Germinal center (tissue), 1 donor: Measurements from ENCODE around the gene CTBP2.
A peak's percentile ranks its signal among the peaks of the same experiment; 100 is the strongest.
"Not testable (repeated sequence)": the region's sequence is repeated elsewhere in the genome, so short reads cannot be mapped to it uniquely, and the experiment has no call there.

Experiments
- DNase-seq: peaks from one replicate; pipeline ENCODE4 v3.0.0; 2012; ENCODE audit warnings: mixed read lengths, low spot score

CTBP2 gene

DNA sequence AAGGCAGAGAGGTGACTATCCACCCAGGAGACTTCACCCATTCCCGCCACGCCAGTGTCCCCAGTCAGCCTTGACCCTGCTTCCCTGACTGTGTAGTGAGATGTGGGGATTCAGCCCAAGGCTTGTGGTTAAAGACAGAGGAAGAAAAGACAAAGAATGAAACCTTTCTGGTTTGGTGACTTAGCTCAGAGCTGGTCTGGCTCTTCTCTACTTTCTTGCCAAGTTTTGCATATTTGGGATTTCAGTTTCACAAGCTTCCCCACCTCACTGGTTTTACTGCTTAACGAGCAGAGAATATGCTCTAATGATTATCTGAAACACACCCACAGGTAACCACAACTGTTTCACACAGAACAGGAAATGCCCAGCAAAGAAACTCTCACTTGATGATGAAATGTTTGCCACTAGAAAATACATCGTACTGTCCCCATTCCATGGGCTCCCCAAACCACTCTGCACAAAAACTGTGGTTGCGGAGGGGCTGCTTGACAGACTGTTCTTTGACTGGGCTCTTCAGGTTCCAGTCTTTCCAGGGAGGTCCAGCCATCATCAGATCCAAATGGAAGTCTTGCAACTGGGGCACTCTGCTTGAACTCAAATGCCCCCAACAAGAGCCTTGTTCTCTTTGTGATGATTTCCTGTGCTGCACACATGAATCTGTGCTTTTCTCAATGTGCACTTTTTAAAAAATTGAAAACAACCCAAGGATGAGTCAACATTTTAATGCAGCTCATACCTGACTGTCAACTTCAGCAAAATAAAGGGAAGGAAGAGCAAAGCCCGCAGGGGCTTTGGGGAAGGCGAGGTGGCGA is 95.5 kb downstream of the CTBP2 start:
- DNase-seq: peak; percentile 79

DNA sequence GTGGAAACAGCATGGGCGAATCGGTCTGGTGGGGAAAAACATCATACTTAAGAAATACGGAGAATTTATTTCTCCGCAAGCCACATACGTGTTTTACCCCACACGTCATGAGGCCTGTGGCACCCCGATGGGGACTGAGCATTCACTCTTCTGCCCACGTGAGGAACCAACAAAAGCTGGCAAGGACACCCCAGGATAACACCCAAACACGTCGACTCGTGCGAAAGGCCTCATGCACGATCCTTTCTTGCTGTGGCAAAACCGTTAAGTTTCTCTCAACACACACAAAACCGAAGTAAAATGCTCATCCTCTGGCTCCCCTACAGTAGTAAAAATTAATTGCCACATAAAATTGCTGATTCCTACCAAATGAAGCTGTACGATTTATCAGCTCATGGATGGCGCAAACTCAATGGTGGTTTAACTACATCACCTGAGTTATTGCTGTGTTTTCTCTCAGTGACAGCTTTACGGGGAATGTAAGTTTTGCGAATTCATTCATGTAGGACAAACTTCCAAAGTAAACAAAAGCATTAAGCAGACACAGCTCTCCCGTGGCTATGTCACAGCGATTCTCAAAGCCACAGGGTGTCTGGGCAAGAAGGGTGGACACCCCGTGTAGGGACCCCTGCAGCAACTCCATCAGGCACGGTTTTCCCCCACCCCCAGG is 97.0 kb downstream of the CTBP2 start:
- DNase-seq: no peak

DNA sequence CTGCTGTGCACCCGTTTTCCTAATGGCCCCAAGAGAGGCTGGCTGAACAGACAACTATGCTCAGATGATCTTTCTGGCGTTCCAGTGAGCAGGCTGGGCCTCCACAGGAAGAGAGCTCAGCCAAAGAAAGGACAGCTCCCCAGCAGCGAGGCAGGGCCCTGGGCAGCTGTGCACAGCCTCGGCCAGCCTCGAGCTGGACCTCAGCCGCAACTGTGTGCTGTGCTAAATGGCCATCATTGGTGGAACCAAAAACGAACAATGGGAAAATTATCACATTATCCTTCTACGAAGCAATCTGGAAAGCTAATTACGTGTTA is 97.5 kb downstream of the CTBP2 start:
- DNase-seq: no peak

GRCh38 chr10:125062227-125062913 is 98.0 kb downstream of the CTBP2 start:
- DNase-seq: no peak

GRCh38 chr10:125061557-125062226 is 98.7 kb downstream of the CTBP2 start:
- DNase-seq: peak; percentile 51

GRCh38 chr10:125060826-125061556 is 99.4 kb downstream of the CTBP2 start:
- peak; percentile 64 for DNase-seq

DNA sequence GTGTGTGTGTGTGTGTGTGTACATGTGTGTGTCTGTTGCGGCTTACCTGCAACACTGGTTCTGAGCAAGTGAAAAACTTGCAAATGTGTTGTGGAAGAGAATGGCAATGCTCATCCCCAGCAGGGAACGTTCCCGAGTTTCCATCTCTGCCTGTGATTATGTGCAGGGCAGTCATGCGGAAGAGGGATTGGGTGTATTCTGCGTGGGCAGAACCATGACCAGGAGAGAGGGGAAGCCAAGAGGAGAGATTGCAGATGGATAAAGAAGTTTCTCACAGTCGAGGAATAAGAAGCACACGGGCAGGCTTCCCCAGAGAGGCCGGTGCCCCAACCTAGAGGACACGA is 99.9 kb downstream of the CTBP2 start:
- no peak for DNase-seq

DNA sequence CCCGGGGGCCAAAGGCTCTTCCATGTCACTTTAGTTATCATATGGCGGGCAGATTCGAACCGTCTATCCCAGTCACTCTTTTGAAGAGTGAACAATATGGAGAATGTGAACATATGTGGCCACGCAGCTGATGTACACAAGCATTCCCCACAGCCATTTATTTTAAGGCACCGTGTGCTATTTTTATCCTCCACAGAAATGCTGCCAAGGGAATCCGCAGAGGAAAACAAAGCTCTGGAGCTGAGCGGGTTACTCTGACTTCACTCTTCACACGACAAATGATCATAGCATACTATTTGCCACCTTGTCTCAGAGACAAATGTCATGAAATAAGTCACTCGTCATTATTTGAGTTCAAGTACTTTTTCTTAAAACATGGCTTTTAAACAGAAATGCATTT is 100.3 kb downstream of the CTBP2 start:
- no peak for DNase-seq

- not testable (repeated sequence) for DNase-seq
These were observed 101.0 kb downstream of the CTBP2 start for GRCh38 chr10:125059348-125059747.

DNA sequence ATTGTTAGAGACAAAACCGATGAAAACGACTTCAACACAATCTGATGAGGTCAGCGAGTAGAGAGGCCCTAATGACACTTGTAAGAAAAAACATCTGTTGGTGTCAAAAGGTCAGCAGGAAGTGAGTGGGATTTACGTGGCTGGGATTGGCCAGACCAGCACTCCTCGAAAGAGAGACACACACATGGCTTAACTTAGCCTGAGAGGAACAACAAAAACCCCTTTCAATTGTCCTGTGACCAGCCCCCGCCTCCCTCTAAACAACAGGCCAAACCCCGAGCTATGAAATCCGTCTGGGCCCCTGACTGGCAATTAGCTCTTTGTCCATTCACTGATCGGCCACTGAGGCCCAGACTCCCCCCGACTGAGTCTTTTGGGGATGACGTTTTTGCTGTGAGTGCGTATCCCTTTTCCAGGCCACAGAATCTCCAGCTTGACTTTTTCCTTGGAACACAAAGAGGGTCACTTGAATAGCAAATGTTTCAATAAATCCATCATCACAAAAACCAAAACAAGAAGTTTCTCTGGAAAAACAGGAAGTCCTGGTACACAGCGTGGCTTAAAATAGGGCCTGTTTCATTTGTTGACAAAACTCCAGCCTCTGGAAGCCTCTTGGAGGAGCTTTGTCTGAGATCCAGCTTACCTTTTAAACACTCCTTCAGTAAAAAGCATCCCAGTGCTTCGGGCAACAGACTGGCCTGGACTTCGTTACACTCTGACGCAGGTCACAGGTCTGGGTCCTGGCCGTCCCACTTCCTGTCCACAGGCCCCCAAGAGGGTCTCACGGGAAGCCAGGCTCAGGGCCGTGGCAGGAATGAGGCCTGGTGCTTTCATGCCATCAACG is 103.0 kb downstream of the CTBP2 start:
- no peak for DNase-seq

DNA sequence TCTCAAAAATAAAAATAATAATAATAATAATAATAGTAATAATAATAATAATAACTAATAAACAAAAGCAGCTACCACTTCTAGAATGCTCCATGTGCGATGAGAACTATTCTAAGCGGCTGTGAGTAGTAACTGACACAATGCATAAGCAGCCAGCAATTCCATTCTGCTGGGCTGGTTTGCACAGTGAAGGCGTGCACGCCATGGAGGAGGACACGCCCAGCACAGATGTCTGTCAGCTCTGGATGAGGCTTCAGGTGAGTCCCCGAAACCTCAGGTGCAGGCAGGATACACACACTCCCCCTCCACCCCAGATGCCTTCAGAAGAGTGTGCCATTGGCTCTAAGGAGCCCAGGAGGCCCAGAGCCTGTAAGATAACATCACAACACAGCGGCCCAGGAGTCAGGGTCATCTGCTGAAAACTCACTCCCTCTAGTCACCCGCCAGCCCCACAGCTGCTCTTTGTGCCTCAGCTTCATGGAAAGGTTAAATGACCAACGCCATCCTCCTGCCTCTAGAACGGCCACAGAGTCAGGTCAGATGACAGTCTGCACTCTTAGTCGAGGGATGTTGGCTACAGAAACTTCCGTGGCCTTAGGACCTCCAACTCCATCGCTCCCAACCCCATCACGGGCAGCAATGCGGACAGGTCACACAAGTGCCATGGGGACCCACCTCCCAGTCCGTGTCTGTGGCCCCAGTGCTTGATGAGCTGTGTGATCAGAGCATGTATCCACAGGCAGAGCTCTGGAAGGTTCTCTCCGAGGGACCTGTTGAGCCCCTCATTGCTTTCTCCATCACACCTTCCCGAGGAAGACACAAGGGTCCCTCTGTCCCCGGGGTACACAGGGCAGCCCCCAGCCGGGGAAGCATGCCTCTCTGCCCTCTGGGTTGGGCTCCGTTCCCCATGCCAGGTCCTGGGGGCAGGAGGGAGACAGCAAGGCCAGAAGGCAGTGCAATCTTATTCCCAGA is 103.9 kb downstream of the CTBP2 start:
- DNase-seq: no peak

GRCh38 chr10:125055446-125055845 is 104.9 kb downstream of the CTBP2 start:
- no peak for DNase-seq

GRCh38 chr10:125054669-125055268 is 105.6 kb downstream of the CTBP2 start:
- DNase-seq: no peak

- no peak for DNase-seq
These were observed 106.1 kb downstream of the CTBP2 start for GRCh38 chr10:125054216-125054615.

DNA sequence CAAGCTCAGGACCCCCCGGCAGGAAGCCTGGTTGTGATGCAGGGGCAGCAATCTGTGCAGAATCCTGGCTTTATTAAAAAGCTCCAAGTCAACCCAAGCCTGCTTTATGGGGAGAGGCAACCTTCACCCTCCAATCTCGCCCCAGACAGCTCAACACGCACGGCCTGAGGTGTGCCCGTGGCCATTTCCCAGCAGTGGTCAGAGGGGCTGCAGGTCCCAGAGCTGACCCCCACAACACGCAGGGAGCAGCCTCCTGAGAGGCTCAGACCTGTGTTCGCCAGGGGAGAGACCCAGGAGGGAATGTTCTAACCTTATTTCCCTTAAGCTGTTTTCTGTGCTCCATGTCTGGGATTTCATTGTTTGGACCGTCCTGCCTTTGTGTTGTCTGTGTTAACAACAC is 108.2 kb downstream of the CTBP2 start:
- no peak for DNase-seq

DNA sequence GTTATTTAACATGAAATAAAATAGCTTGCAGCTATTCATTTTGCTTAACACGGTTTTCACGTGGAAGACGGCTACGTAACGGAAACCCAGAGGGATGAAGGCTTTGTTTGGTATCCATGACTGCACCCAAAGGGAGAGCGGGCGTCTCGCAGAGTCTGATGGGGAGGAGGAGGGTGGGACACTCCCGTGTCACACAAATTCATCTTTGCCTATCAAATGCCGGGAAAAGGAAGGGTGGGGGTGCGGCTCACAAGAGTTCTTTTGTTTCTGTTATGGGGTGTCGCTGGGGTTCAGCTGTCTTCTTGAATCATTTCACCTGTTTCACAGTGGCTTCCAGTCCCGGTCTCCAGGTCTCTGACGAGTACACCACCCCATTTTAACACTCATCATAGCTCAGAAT is 110.0 kb downstream of the CTBP2 start:
- DNase-seq: no peak

DNA sequence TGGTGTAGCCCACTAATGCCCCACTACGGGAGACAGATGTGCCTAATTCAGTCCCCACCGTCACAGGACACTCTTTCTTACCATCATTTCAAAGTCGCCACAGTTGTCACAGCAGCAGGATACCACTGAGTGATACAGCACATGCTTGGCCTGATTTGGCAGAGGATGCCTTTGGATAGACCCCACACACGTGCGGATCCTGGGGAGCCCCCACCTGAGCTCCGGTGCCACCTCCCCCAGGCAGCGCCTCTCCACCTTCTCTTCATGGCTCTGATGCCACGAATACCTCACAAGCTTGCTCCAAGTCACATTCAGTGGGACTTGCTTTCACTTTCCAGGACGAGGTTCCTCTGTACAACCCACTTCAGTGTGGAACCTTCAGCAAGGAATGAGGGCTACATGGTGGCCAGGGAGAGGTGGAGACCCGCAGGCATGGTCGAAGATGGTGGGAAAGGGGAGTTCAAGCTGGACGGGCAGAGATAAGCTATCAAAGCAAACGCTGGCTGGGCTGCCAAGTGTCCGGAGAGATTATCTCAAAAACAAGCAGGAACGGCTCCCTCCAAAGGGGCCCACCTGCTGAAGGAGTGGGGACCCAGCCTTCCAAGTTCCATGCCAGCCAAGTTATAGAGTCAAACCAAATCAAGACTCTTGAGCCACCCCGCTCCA is 111.0 kb downstream of the CTBP2 start:
- DNase-seq: no peak

GRCh38 chr10:125048094-125048864 is 112.1 kb downstream of the CTBP2 start:
- peak; percentile 78 for DNase-seq
